Coronary artery (tissue), 2 donors: ENCODE results near the gene PACRGL.

Experiments
- DNase-seq: peaks from one replicate; pipeline ENCODE4 v3.0.0-alpha.2; 2017; ENCODE audit warnings: low spot score
- H3K27ac ChIP-seq, 2 donors: fragments of 200-600 bp; sonication (generic); one replicate each; pipeline ENCODE4 v1.5.1; 2016 to 2019
- H3K4me3 ChIP-seq: fragments of 200-600 bp; sonication (generic); 2 replicates; pipeline ENCODE4 v1.5.1; 2016; ENCODE audit warnings: mild to moderate bottlenecking, moderate library complexity
- CTCF ChIP-seq: fragments of 200-600 bp; sonication (generic); IDR thresholded peaks from one replicate; pipeline ENCODE4 v1.5.1; 2019; ENCODE audit warnings: antibody characterized with exemption

The PACRGL gene

GRCh38 chr4:20675786-20676185 lies 24.5 kb upstream of the PACRGL start:
- Histone ChIP-seq H3K4me3 (no peak overlapping the region), H3K27ac (no peak overlapping the region)
- TF ChIP-seq CTCF: no peak
- no peak for DNase-seq

- no peak for TF ChIP-seq CTCF
- no peak for DNase-seq
- Histone ChIP-seq H3K4me3 (no peak overlapping the region), H3K27ac (no peak overlapping the region)
Observed at GRCh38 chr4:20676501-20677197, 23.6 kb upstream of the PACRGL start.

- no peak for DNase-seq
- no peak overlapping the region for H3K27ac ChIP-seq
- no peak for TF ChIP-seq CTCF
- no peak overlapping the region for H3K4me3 ChIP-seq
Observed at GRCh38 chr4:20678400-20678799, 21.9 kb upstream of the PACRGL start.

- Histone ChIP-seq H3K4me3 (no peak overlapping the region), H3K27ac (no peak overlapping the region)
- DNase-seq: no peak
Observed at GRCh38 chr4:20679951-20680350, 20.3 kb upstream of the PACRGL start.

GRCh38 chr4:20680736-20681135 lies 19.5 kb upstream of the PACRGL start:
- Histone ChIP-seq H3K4me3 (no peak overlapping the region), H3K27ac (no peak overlapping the region)
- no peak for DNase-seq
- TF ChIP-seq CTCF: no peak

More at GRCh38 chr4:20679951-20680350, 20.3 kb upstream of the PACRGL start:
- TF ChIP-seq CTCF: no peak

- Histone ChIP-seq H3K4me3 (no peak overlapping the region), H3K27ac (no peak overlapping the region)
- no peak for TF ChIP-seq CTCF
- no peak for DNase-seq
Observed at GRCh38 chr4:20681271-20681670, 19.0 kb upstream of the PACRGL start.

- no peak for TF ChIP-seq CTCF
- Histone ChIP-seq H3K27ac (no peak overlapping the region), H3K4me3 (no peak overlapping the region)
- DNase-seq: no peak
Observed at GRCh38 chr4:20682853-20683252, 17.4 kb upstream of the PACRGL start.
